MM.1S (cell line): ENCODE measurements around the gene LRRC8E.
"Not testable (repeated sequence)": the region's sequence is repeated elsewhere in the genome, so short reads cannot be mapped to it uniquely, and the experiment has no call there.

Experiments
- DNase-seq: peaks from one replicate; pipeline ENCODE4 v3.0.0-alpha.2; 2015
- H2AFZ ChIP-seq: fragments of 300-600 bp; sonication (generic); 2 replicates; pipeline ENCODE4 v1.6.0; 2016; ENCODE audit warnings: antibody characterized with exemption, low read length
- H3F3A ChIP-seq: fragments of 300-600 bp; sonication (generic); 2 replicates; pipeline ENCODE4 v1.6.1; 2016; ENCODE audit warnings: mild to moderate bottlenecking, antibody characterized with exemption, low read length, moderate library complexity, mixed read lengths; ENCODE audit not compliant: insufficient read depth
- H3K27ac ChIP-seq: fragments of 300-600 bp; sonication (generic); 2 replicates; pipeline ENCODE4 v1.5.1; 2016; ENCODE audit warnings: mild to moderate bottlenecking, low read length
- H3K27me3 ChIP-seq: fragments of 300-600 bp; sonication (generic); replicated peaks from 2 replicates; pipeline ENCODE4 v1.6.0; 2016; ENCODE audit warnings: low read length; ENCODE audit not compliant: insufficient read depth
- H3K36me3 ChIP-seq: fragments of 300-600 bp; sonication (generic); replicated peaks from 2 replicates; pipeline ENCODE4 v1.6.1; 2016; ENCODE audit warnings: mild to moderate bottlenecking, low read length, mixed read lengths; ENCODE audit not compliant: insufficient read depth
- H3K4me1 ChIP-seq: fragments of 300-600 bp; sonication (generic); 2 replicates; pipeline ENCODE4 v1.6.1; 2016; ENCODE audit warnings: low read length, mixed read lengths
- H3K4me2 ChIP-seq: fragments of 300-600 bp; sonication (generic); 2 replicates; pipeline ENCODE4 v1.6.0; 2016; ENCODE audit warnings: low read depth, low read length
- H3K4me3 ChIP-seq: fragments of 300-600 bp; sonication (generic); 2 replicates; pipeline ENCODE4 v1.5.1; 2016; ENCODE audit warnings: low read length, mixed read lengths
- H3K79me2 ChIP-seq: fragments of 300-600 bp; sonication (generic); 2 replicates; pipeline ENCODE4 v1.6.1; 2016; ENCODE audit warnings: mixed run types, low read length, mixed read lengths
- H3K9ac ChIP-seq: fragments of 300-600 bp; sonication (generic); 2 replicates; pipeline ENCODE4 v1.6.1; 2016; ENCODE audit warnings: low read length, mixed read lengths
- H3K9me2 ChIP-seq: fragments of 300-600 bp; sonication (generic); replicated peaks from 2 replicates; pipeline ENCODE4 v1.6.1; 2016; ENCODE audit warnings: mild to moderate bottlenecking, low read length, mixed read lengths; ENCODE audit not compliant: insufficient read depth
- H3K9me3 ChIP-seq: fragments of 300-600 bp; sonication (generic); replicated peaks from 2 replicates; pipeline ENCODE4 v1.6.1; 2016; ENCODE audit warnings: mild to moderate bottlenecking, low read length, mixed read lengths; ENCODE audit not compliant: insufficient read depth
- H4K20me1 ChIP-seq: fragments of 300-600 bp; sonication (generic); 2 replicates; pipeline ENCODE4 v1.6.1; 2016; ENCODE audit warnings: mild to moderate bottlenecking, low read length, moderate library complexity, mixed read lengths; ENCODE audit not compliant: insufficient read depth
- CTCF ChIP-seq: fragments of 300-600 bp; sonication (generic); IDR thresholded peaks from 2 replicates; pipeline ENCODE4 v1.5.1; 2016; ENCODE audit warnings: antibody characterized with exemption, low read length, mixed read lengths
- EZH2 ChIP-seq: fragments of 300-600 bp; sonication (generic); optimal IDR thresholded peaks from 2 replicates; pipeline ENCODE3; 2017; ENCODE audit warnings: low read depth, mild to moderate bottlenecking, antibody characterized with exemption, low read length, mixed read lengths
- EZH2phosphoT487 ChIP-seq: fragments of 300-600 bp; sonication (generic); IDR thresholded peaks from 2 replicates; pipeline ENCODE4 v1.6.1; 2018; ENCODE audit warnings: antibody characterized with exemption, low read length

LRRC8E gene

DNA sequence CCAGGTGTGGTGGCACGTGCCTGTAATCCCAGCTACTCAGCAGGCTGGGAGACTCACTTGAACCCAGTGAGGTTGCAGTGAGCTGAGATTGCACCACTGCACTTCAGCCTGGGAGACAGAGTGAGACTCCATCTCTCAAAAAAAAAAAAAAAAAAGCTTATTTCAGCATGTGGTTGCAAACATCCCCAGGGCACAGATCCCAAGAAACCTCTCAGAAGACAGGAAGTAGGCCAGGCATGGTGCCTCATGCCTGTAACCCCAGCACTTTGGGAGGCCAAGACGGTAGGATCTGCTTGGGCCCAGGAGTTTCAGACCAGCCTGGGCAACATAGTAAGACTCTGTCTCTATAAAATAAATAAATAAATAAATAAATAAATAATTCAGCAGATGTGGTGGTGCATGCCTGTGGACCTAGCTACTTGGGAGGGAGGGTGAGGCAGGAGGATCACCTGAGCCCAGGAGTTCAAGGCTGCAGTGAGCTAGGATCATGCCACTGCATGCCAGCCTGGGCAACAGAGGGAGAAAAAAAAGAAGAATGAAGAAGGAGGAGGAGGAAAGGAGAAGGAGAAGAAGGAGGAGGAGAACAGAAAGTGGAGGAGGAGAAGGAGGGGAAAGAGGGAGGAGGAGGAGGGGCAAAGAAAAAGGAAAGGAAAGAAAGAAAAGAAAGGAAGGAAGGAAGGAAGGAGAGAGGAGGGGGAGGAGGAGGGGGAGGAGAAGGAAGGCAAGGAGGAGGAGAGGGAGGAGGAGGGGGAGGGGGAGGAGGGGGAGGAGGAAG, 4.3 kb upstream of the LRRC8E start:
- Histone ChIP-seq H3K4me2 (no peak overlapping the region), H3K27me3 (peaks cover 37% of the 10 kb centered on the region), H3K27ac (no peak overlapping the region), H3K36me3 (no peaks in the 10 kb centered on the region), H3K79me2 (no peaks in the 10 kb centered on the region), H3K9me3 (no peaks in the 10 kb centered on the region), H2AFZ (no peak overlapping the region), H4K20me1 (no peaks in the 10 kb centered on the region), H3K9ac (no peak overlapping the region), H3F3A (no peaks in the 10 kb centered on the region), H3K4me1 (no peaks in the 10 kb centered on the region), H3K4me3 (no peak overlapping the region), H3K9me2 (no peaks in the 10 kb centered on the region)
- DNase-seq = no peak
- TF ChIP-seq EZH2phosphoT487 = no peak

- no peaks in the 10 kb centered on the region for H4K20me1 ChIP-seq
- no peaks in the 10 kb centered on the region for H3K36me3 ChIP-seq
- H3K4me3 ChIP-seq = no peak overlapping the region
- DNase-seq = no peak
- H3K79me2 ChIP-seq = no peaks in the 10 kb centered on the region
- H3K27me3 ChIP-seq = peaks cover 53% of the 10 kb centered on the region
- H3K9me3 ChIP-seq = no peaks in the 10 kb centered on the region
- H3K9me2 ChIP-seq = no peaks in the 10 kb centered on the region
- no peak overlapping the region for H3K4me2 ChIP-seq
- no peak overlapping the region for H3K9ac ChIP-seq
- H3F3A ChIP-seq = no peaks in the 10 kb centered on the region
- H2AFZ ChIP-seq = no peak overlapping the region
- H3K4me1 ChIP-seq = no peaks in the 10 kb centered on the region
- TF ChIP-seq EZH2phosphoT487 (no peak), EZH2 (no peak), CTCF (no peak)
- H3K27ac ChIP-seq = no peak overlapping the region
Measured at GRCh38 chr19:7885818-7886217, 2.5 kb upstream of the LRRC8E start.

DNA sequence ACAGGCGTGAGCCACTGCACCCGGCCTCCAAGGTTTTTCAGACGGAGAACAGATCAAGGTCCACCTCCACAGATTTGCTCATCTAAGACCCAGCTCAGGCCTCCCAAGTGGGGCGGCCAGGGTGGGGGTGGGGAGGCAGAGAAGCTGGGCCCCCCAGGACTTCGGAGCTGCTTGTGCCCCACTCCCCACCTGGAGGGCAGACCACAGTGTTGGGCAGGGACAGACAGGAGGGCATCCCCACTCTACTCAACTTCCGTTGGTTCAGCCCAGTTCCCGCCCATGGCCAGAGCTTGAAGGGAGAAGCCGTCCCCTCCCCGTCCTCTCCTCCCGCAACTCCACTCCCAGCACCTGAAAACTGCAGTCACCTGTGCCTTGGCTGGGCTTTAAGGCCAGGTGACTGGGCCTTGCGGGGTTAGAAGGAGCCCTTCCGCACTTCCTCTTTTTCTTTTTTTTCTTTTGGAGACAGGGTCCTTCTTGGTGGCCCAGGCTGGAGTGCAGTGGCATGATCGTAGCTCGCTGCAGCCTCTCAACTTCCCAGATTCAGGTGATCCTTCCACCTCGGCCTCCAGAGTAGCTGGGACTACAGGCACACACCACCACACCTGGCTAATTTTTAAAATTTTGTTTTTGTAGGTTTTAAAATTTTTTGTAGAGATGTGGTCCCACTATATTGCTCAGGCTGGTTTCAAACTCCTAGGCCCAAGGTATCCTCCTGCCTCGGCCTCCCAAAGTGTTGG, 734 bp upstream of the LRRC8E start:
- TF ChIP-seq EZH2phosphoT487 = no peak
- no peak for TF ChIP-seq EZH2
- TF ChIP-seq CTCF = no peak
- Histone ChIP-seq H2AFZ (no peak overlapping the region), H3K27me3 (peaks cover 69% of the 10 kb centered on the region), H3K36me3 (no peaks in the 10 kb centered on the region), H3K4me1 (no peaks in the 10 kb centered on the region), H3K9ac (no peak overlapping the region), H3K4me2 (no peak overlapping the region), H3K9me3 (no peaks in the 10 kb centered on the region), H3F3A (no peaks in the 10 kb centered on the region), H3K27ac (no peak overlapping the region), H4K20me1 (no peaks in the 10 kb centered on the region), H3K79me2 (no peaks in the 10 kb centered on the region), H3K9me2 (no peaks in the 10 kb centered on the region), H3K4me3 (no peak overlapping the region)
- DNase-seq = no peak

DNA sequence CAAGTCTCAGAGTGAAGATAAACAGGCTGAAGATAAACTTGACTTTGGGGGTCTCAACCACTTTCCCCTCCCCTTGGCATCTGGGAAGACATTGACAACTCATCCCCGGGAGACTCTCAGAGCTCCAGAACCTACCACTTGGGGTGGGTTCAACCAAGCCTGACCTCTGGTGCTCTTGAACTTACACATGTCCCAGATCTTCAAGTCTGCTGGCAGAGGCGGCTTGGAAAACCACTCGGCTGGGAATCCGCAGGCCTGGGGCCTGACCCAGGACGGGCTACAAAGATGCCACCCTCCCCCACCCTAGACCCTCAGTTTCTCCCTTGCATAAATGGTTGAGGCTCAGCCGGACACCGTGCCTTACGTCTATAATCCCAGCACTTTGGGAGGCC, 512 bp downstream of the LRRC8E start:
- no peak for DNase-seq
- no peak for TF ChIP-seq CTCF
- no peak for TF ChIP-seq EZH2phosphoT487
- TF ChIP-seq EZH2 = no peak
- peaks cover 79% of the 10 kb centered on the region for H3K27me3 ChIP-seq
- H3K4me2 ChIP-seq = no peak overlapping the region
- H3K36me3 ChIP-seq = no peaks in the 10 kb centered on the region
- no peak overlapping the region for H3K27ac ChIP-seq
- no peaks in the 10 kb centered on the region for H4K20me1 ChIP-seq
- H3K79me2 ChIP-seq = no peaks in the 10 kb centered on the region
- no peak overlapping the region for H2AFZ ChIP-seq
- no peaks in the 10 kb centered on the region for H3F3A ChIP-seq
- H3K9ac ChIP-seq = no peak overlapping the region
- no peaks in the 10 kb centered on the region for H3K9me2 ChIP-seq
- H3K4me3 ChIP-seq = no peak overlapping the region
- no peaks in the 10 kb centered on the region for H3K4me1 ChIP-seq
- H3K9me3 ChIP-seq = no peaks in the 10 kb centered on the region

DNA sequence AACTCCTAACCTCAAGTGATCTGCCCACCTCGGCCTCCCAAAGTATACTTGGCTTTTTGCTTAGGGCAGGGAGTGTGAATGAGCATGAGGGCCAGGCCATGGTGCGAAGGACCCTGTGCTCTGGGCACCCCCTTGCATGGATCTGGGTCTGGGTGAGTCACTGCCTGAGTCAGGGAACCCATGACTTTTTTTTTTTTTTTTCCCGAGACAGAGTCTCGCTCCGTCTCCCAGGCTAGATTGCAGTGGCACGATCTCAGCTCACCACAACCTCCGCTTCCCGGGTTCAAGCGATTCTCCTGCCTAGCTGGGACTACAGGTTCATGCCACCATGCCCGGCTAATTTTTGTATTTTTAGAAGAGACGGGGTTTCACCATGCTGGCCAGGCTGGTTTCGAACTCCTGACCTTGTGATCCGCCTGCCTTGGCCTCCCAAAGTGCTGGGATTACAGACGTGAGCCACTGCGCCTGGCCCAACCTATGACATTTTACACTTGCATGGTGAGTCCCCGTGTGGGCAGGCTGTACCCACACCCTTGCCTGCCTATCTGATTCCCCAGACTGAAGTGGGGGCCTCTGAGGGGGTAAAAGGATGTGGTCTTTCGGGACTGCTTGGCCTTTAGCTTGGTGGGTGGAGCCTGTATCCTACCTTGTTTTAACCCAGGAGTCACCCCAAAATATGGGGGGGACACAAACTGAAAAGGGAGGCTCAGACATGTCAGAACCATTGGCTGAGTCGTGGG, 5.2 kb downstream of the LRRC8E start:
- not testable (repeated sequence) for H3K79me2 ChIP-seq, H3K27ac ChIP-seq, DNase-seq, H3K9ac ChIP-seq, H2AFZ ChIP-seq, H3K9me3 ChIP-seq, H3K36me3 ChIP-seq, H3K4me2 ChIP-seq, H3K9me2 ChIP-seq, H3K4me1 ChIP-seq, H4K20me1 ChIP-seq, H3K4me3 ChIP-seq, H3F3A ChIP-seq
- peaks cover 72% of the 10 kb centered on the region for H3K27me3 ChIP-seq
